ENCODE results near the gene SYT1. TPM values are rescaled to one million over a fixed set of nuclear protein-coding genes. Genes with fewer than 3 reads are reported as not detected.

Gene SYT1
- total and polyA plus RNA-seq, 9 donors, result 0.45 to 18.3 (median 9.7) TPM

GRCh38 chr12:79262938-79263337 is 398.4 kb downstream of the SYT1 start:
- Histone ChIP-seq H3K9me3 (no peaks in the 10 kb centered on the region), H3K36me3 (no peaks in the 10 kb centered on the region), H3K4me3 (no peak overlapping the region), H3K27me3 (no peaks in the 10 kb centered on the region), H3K27ac (no peak overlapping the region), H3K4me1 (ENCODE audit: insufficient read depth) (no peaks in the 10 kb centered on the region)
- WGBS, 3 donors, result 78 to 89% (median 80%) methylated on average over 3 of the region's 3 CpGs
- no peak for TF ChIP-seq POLR2A (IDR thresholded peaks at IDR 0.05)
- TF ChIP-seq CTCF (IDR thresholded peaks at IDR 0.05), result no peak
- no peak for TF ChIP-seq EP300 (IDR thresholded peaks at IDR 0.05)
- intact Hi-C loops (cut with DNase I), result no loop called here
- no peak for DNase-seq

GRCh38 chr12:79266343-79267144 is 402.0 kb downstream of the SYT1 start:
- Histone ChIP-seq H3K4me3 (no peak overlapping the region), H3K4me1 (ENCODE audit: insufficient read depth) (no peaks in the 10 kb centered on the region), H3K27ac (no peak overlapping the region), H3K27me3 (no peaks in the 10 kb centered on the region), H3K36me3 (no peaks in the 10 kb centered on the region), H3K9me3 (no peaks in the 10 kb centered on the region)
- no peak for DNase-seq
- no peak for TF ChIP-seq CTCF (IDR thresholded peaks at IDR 0.05)
- no peak for TF ChIP-seq EP300 (IDR thresholded peaks at IDR 0.05)
- TF ChIP-seq POLR2A (IDR thresholded peaks at IDR 0.05), result no peak
- WGBS, 3 donors, result 54 to 69% (median 64%) methylated on average over 4 of the region's 4 CpGs
- intact Hi-C loops (cut with DNase I), result no loop called here

DNA sequence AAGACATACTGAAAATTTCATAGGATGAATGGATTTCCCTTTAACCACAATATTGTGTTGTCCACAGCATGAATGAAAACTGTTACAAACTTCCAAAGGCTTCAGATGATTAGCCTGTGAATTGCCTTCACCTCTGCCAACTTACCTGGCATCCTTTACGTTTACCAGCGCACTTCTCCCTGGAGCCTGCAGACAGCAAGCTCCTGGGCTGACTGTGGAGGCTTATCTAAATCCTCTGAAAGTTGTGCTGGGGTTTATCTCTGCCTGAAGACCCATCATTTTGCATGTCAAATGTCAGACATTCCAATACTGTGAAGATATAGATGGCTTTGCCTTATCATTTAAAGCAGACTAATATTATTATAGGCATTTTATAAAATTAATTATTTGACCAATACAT is 403.0 kb downstream of the SYT1 start:
- H3K27ac ChIP-seq, result no peak overlapping the region
- TF ChIP-seq EP300 (IDR thresholded peaks at IDR 0.05), result no peak
- TF ChIP-seq POLR2A (IDR thresholded peaks at IDR 0.05), result no peak
- TF ChIP-seq CTCF (IDR thresholded peaks at IDR 0.05), result no peak
- H3K4me3 ChIP-seq, result no peak overlapping the region
- no peaks in the 10 kb centered on the region for H3K4me1 ChIP-seq (ENCODE audit: insufficient read depth)
- WGBS, 3 donors, result 73 to 91% (median 78%) methylated on average over 2 of the region's 2 CpGs
- no peaks in the 10 kb centered on the region for H3K9me3 ChIP-seq
- H3K27me3 ChIP-seq, result no peaks in the 10 kb centered on the region
- no peaks in the 10 kb centered on the region for H3K36me3 ChIP-seq
- no peak for DNase-seq
- intact Hi-C loops (cut with DNase I), result no loop called here

DNA sequence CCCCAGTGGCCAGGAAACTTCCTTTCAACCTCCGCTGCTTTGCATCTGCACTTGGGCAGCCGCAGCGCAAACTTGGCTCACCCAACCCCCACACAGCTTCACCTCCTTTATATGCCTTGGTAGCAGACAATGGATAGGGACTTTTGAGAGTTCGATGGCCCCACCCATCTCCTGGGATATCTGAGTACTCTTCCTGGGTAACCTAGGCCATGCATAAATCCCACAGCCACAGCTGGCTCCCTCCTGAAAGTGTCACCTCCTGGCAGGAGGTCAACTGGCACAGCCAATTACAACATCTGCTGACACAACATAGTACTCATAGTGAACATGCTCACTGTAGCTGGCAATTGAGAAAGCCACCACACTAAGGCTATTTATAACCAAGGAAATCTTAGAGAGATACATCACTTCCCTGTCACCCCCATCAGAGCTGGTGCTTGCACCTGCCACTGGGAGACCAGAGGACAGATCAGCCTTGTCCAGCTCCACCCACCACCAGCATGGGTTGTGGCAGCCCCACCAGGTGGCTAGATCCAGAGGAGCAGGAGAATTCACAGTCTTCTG is 410.0 kb downstream of the SYT1 start:
- TF ChIP-seq POLR2A (IDR thresholded peaks at IDR 0.05), result no peak
- no peak for TF ChIP-seq CTCF (IDR thresholded peaks at IDR 0.05)
- no peak for DNase-seq

More for the DNA sequence above, 410.0 kb downstream of the SYT1 start:
- WGBS, 3 donors, result 96 to 99% (median 97%) methylated on average over 4 of the region's 4 CpGs
- no peaks in the 10 kb centered on the region for H3K9me3 ChIP-seq
- H3K27ac ChIP-seq, result no peak overlapping the region
- no peak overlapping the region for H3K4me3 ChIP-seq
- H3K27me3 ChIP-seq, result no peaks in the 10 kb centered on the region
- H3K4me1 ChIP-seq (ENCODE audit: insufficient read depth), result no peaks in the 10 kb centered on the region
- intact Hi-C loops (cut with DNase I), result no loop called here
- no peaks in the 10 kb centered on the region for H3K36me3 ChIP-seq
